ENCODE data around the gene CREBZF.

DNA sequence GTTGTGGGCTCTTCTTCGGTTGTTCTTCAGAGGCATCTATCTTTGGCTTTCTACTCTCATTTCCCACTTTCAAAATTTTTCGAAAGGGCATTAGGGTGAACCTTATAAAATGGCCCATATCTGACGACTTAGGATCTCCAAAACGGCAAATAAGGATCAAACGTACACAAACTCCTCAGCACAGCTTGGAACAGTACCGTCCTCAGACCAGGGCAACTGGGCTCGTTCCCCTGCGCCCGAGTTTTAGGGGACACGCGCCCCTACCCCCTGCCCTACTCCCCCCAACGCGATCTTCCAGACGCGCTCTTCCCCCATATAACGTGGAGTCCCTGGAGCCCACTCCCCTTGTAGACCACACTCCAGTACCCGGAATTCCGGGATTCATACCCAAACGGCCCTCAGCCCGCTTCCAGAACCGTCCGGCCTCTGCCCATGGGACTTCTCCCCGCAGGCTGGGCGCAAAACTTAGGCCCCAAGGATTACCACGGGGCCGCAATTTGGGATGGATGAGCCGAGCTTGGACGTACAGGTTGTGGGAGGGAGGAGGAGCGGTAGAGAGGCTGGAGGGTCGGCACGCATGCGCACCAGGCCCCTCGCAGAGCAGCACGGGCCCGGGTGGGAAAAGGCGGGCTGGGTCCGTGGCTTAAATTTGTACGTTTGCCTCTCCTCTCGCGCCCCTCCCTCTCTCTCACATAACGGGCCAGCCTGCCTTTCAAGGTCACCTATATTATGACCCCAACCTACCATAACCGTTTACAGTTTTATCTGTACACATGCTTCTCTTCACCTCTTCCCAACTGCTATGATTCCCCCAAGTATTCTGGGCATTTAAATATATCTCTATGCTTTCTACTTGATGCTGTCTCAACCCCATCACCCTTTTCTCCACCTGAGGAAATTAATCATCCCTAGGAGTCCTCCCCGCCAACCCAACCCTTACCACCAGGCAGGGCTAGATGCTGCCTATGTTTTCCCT is 17.7 kb upstream of the CREBZF start:
- TF ChIP-seq EZH2 (IDR thresholded peaks at IDR 0.05; ENCODE audit: insufficient read depth, poor library complexity, severe bottlenecking) (no peak), EZH2phosphoT487 (IDR thresholded peaks at IDR 0.05; ENCODE audit: insufficient read depth, low read depth) (no peak)

All from GM23248 (cell line).